WI38 (cell line): ENCODE data around the gene EIF5AL1.
"Not testable (repeated sequence)": the region's sequence is repeated elsewhere in the genome, so short reads cannot be mapped to it uniquely, and the experiment has no call there.

Source experiments
- H3K4me3 ChIP-seq: 2 replicates; pipeline ENCODE4 v1.5.1; 2011; ENCODE audit warnings: low read depth, mild to moderate bottlenecking, control low read depth, low read length
- CTCF ChIP-seq: IDR thresholded peaks from 2 replicates; pipeline ENCODE4 v1.5.1; 2012; ENCODE audit warnings: low read depth, mild to moderate bottlenecking, control low read depth, low read length

Gene EIF5AL1

GRCh38 chr10:79511891-79512583, at the start of gene EIF5AL1:
Gene EIF5AL1 (plus strand): TSS chr10:79512533. CDS start chr10:79512650, 117 bp downstream.
- H3K4me3 ChIP-seq = not testable (repeated sequence)

GRCh38 chr10:79463578-79464496, 48.5 kb upstream of the EIF5AL1 start:
- no peak for TF ChIP-seq CTCF
- no peak overlapping the region for H3K4me3 ChIP-seq

- no peak for TF ChIP-seq CTCF
These were observed 47.0 kb upstream of the EIF5AL1 start for GRCh38 chr10:79465341-79465740.

GRCh38 chr10:79468015-79468560, 44.2 kb upstream of the EIF5AL1 start:
- H3K4me3 ChIP-seq = no peak overlapping the region
- no peak for TF ChIP-seq CTCF

More at GRCh38 chr10:79465341-79465740, 47.0 kb upstream of the EIF5AL1 start:
- no peak overlapping the region for H3K4me3 ChIP-seq

GRCh38 chr10:79468841-79469585, 43.3 kb upstream of the EIF5AL1 start:
- TF ChIP-seq CTCF = no peak
- no peak overlapping the region for H3K4me3 ChIP-seq

- no peak overlapping the region for H3K4me3 ChIP-seq
- TF ChIP-seq CTCF = no peak
These were observed 42.2 kb upstream of the EIF5AL1 start for GRCh38 chr10:79470096-79470495.

- no peak for TF ChIP-seq CTCF
These were observed 40.6 kb upstream of the EIF5AL1 start for GRCh38 chr10:79471776-79472175.

More at GRCh38 chr10:79471776-79472175, 40.6 kb upstream of the EIF5AL1 start:
- H3K4me3 ChIP-seq = no peak overlapping the region
